Immature natural killer cell (primary cell): ENCODE data around the gene CLCN1. TPM values are rescaled to one million over a fixed set of nuclear protein-coding genes. Genes with fewer than 3 reads are reported as not detected.
A peak's percentile ranks its signal among the peaks of the same experiment; 100 is the strongest.

Experiments used
- DNase-seq, 3 donors: peaks; one replicate each; pipeline ENCODE4 v3.0.0; 2022; ENCODE audit warnings: mixed read lengths in 1 of 3
- H3K27ac Mint-ChIP-seq, 6 donors: one replicate each; pipeline ENCODE4 v1.8.0; 2020; ENCODE audit warnings: mixed read lengths in 6 of 6, mild to moderate bottlenecking in 5 of 6, inconsistent platforms in 4 of 6, moderate library complexity in 3 of 6
- H3K27me3 Mint-ChIP-seq, 3 donors: one replicate each; pipeline ENCODE4 v1.8.0; 2020 to 2021; ENCODE audit warnings: low read depth in 3 of 3, mild to moderate bottlenecking in 3 of 3, mixed read lengths in 3 of 3, moderate library complexity in 3 of 3, inconsistent platforms in 1 of 3
- H3K36me3 Mint-ChIP-seq, 3 donors: one replicate each; pipeline ENCODE4 v1.8.0; 2020; ENCODE audit warnings: mixed read lengths in 3 of 3, inconsistent platforms in 2 of 3, mild to moderate bottlenecking in 2 of 3
- H3K4me1 Mint-ChIP-seq, 2 donors: one replicate each; pipeline ENCODE4 v1.8.0; 2020; ENCODE audit warnings: inconsistent platforms in 2 of 2, mild to moderate bottlenecking in 2 of 2, mixed read lengths in 2 of 2, moderate library complexity in 1 of 2
- H3K4me3 Mint-ChIP-seq, 5 donors: one replicate each; pipeline ENCODE4 v1.8.0; 2020; ENCODE audit warnings: mild to moderate bottlenecking in 5 of 5, mixed read lengths in 5 of 5, inconsistent platforms in 3 of 5, moderate library complexity in 3 of 5
- H3K9me3 Mint-ChIP-seq, 6 donors: one replicate each; pipeline ENCODE4 v1.8.0; 2020; ENCODE audit warnings: mild to moderate bottlenecking in 6 of 6, mixed read lengths in 6 of 6, inconsistent platforms in 4 of 6, moderate library complexity in 3 of 6
- polyA plus RNA-seq, 3 donors: library from polyadenylated mRNA; unstranded; fragments of 300-500 nt; fragmentation: Illumina TruSeq; gene quantifications; one replicate each; pipeline ENCODE4 v1.2.3, GENCODE V29; 2021

CLCN1 gene
- polyA plus RNA-seq, 3 donors from 2014 or later: 0.07 TPM; not detected in 2

DNA sequence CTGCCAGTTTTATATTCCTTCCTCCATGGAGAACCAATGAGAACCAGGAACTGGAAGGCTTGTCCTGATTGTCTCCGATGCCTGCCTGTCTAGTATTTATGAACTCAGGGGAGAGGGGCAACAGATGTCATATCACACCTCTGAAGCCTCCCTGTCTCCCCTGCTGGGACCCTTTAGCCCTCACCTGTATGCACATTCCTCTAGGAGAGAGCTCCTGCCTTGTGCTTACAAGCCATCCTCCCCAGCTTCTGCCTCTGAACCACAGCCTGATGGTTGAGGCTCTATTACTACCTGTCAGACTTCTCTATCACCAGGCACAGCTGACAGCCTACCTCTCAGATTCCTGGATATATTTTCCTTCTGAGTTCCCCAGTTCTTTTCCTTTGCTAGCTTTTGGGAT lies 52.5 kb downstream of the CLCN1 start:
- Mint-ChIP-seq H3K4me1 (peaks cover 24 to 26% of the 10 kb centered on the region in 2 donors), H3K27me3 (peaks cover 4 to 15% (median 7%) of the 10 kb centered on the region in 3 donors), H3K27ac (peak overlapping the region in 1 of 6 donors; percentile 42), H3K9me3 (no peaks in the 10 kb centered on the region), H3K36me3 (no peaks in the 10 kb centered on the region), H3K4me3 (no peak overlapping the region)
- DNase-seq: no peak

DNA sequence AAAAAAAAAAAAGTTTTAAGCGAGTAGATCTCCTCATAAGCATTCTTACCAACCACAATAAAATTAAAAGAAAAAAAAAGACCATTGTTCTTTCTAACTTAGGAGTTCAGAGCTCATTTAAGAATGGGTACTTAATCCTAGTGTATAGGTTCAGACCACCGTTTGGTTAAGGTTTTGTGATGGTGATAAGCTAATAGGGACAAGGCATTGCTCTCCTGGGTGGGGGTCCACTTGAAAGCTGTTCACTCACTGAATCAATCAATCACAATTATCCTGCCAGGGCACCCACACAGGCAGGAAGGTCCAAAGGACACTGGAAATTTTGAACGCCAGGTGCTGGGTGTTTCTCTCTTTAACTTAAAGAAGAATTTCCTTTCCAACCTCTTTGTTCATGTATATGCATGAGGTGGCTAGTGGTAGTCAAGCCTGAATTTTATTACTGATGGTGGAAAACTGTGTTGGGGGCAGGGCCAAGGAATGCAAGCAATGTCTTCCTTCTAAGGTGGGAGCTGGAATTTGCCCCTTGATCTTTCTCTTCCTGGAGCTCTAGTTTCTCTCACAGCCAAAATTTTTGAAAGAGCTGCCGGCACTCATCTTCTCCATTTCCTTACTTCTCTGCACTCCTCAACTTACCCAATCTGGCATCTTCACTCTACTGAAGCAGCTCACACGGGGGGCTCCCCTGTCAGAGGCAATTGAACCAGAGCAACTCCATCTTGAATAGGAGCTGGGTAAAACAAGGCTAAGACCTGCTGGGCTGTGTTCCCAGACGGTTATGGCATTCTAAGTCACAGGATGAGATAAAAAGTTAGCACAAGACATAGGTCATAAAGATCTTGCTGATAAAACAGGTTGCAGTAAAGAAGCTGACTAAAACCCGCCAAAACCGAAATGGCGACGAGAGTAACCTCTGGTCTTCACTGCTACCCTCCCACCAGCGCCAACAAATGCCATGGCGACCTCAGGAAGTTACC lies 54.1 kb downstream of the CLCN1 start:
- peak overlapping the region in 1 of 6 donors; percentile 6 for H3K27ac Mint-ChIP-seq
- H3K4me3 Mint-ChIP-seq: no peak overlapping the region
- no peaks in the 10 kb centered on the region for H3K36me3 Mint-ChIP-seq
- DNase-seq: no peak
- peaks cover 2 to 6% (median 4%) of the 10 kb centered on the region in 3 donors for H3K27me3 Mint-ChIP-seq
- H3K4me1 Mint-ChIP-seq: peaks cover 38 to 40% of the 10 kb centered on the region in 2 donors
- H3K9me3 Mint-ChIP-seq: no peaks in the 10 kb centered on the region

- Mint-ChIP-seq H3K4me3 (peak overlapping the region; percentile 38 to 78 (median 59)), H3K27ac (peak overlapping the region; percentile 71 to 93 (median 90)), H3K4me1 (peaks cover 59 to 61% of the 10 kb centered on the region in 2 donors), H3K36me3 (no peaks in the 10 kb centered on the region), H3K9me3 (no peaks in the 10 kb centered on the region), H3K27me3 (peaks cover 4 to 7% (median 5%) of the 10 kb centered on the region in 3 donors)
- peak; percentile 43 to 69 (median 46) for DNase-seq
Observed at GRCh38 chr7:143372070-143372469, 56.2 kb downstream of the CLCN1 start.

- H3K36me3 Mint-ChIP-seq: no peaks in the 10 kb centered on the region
- no peaks in the 10 kb centered on the region for H3K9me3 Mint-ChIP-seq
- H3K4me1 Mint-ChIP-seq: peaks cover 68 to 70% of the 10 kb centered on the region in 2 donors
- H3K4me3 Mint-ChIP-seq: peak overlapping the region in 1 of 5 donors; percentile 3
- H3K27me3 Mint-ChIP-seq: peaks cover 3 to 7% (median 6%) of the 10 kb centered on the region in 3 donors
- DNase-seq: no peak
- peak overlapping the region; percentile 46 to 97 (median 97) for H3K27ac Mint-ChIP-seq
Observed at GRCh38 chr7:143373255-143373794, 57.4 kb downstream of the CLCN1 start.

- H3K27ac Mint-ChIP-seq: peak overlapping the region; percentile 81 to 97 (median 97)
- peaks cover 80 to 82% of the 10 kb centered on the region in 2 donors for H3K4me1 Mint-ChIP-seq
- H3K4me3 Mint-ChIP-seq: peak overlapping the region in 2 of 5 donors; percentile 48 to 54
- DNase-seq: no peak
- H3K9me3 Mint-ChIP-seq: no peaks in the 10 kb centered on the region
- H3K36me3 Mint-ChIP-seq: no peaks in the 10 kb centered on the region
- peaks cover 3 to 7% (median 6%) of the 10 kb centered on the region in 3 donors for H3K27me3 Mint-ChIP-seq
Observed at GRCh38 chr7:143374561-143374960, 58.6 kb downstream of the CLCN1 start.

- Mint-ChIP-seq H3K27ac (peak overlapping the region; percentile 81 to 97 (median 97)), H3K4me1 (peaks cover 84 to 88% of the 10 kb centered on the region in 2 donors), H3K27me3 (peaks cover 3 to 8% (median 7%) of the 10 kb centered on the region in 3 donors), H3K4me3 (peak overlapping the region; percentile 57 to 76 (median 66)), H3K36me3 (no peaks in the 10 kb centered on the region), H3K9me3 (no peaks in the 10 kb centered on the region)
- peak; percentile 70 to 79 (median 73) for DNase-seq
Observed at GRCh38 chr7:143375298-143376034, 59.6 kb downstream of the CLCN1 start.

DNA sequence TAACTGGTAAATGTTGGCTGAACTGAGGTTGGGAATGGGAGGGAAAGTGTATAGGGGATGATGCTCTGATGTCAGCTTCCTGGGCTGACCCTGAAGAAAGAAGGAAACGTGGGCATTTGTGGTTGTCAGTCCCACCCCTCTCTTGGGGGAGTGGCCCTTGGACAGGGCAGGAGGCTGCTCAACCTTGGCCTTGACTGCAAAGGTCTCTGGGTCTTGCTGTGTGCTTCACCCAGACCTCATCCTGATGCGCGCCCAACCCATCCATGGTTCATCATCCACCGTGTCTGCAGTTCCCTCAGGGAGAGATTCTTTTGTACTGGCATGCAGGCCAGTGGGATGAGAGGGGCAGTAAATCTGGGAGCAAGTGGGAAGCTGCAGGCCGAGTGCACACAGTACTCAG lies 60.5 kb downstream of the CLCN1 start:
- Mint-ChIP-seq H3K4me3 (peak overlapping the region; percentile 57 to 76 (median 66)), H3K27me3 (peaks cover 3 to 8% (median 7%) of the 10 kb centered on the region in 3 donors)

DNA sequence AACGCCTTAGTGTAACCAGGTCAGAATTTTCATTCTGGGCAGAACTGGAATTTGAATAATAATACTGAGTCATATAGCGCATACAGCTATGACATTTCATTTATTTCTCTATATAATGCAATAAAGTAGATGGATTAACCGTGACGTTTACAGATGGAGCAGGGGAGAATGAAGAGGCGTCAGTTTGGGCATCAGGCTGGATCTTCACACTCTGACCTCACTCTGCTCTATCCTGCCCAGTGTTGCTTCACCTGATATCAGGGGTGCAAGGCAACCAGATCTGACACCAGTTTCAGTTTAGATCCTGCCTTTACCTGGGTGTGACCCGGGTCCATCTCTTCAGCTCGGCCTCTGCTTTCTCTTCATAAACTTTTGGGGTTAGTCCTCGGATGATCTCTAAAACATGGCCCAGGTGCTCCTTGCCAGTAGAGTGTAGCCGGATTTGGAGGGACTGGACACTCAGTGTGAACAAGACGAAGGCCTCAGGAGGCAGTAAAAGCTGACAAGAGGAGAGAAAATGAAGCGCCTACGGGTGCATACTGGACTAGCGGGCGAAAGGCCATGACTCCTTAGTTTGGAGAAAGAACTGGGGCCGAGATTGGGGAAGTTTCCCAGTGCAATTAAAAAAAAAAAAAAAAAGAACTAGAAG lies 63.8 kb downstream of the CLCN1 start:
- H3K27me3 Mint-ChIP-seq: peaks cover 3 to 12% (median 6%) of the 10 kb centered on the region in 3 donors
- H3K9me3 Mint-ChIP-seq: no peaks in the 10 kb centered on the region
- peak overlapping the region; percentile 90 to 98 (median 96) for H3K27ac Mint-ChIP-seq
- peak overlapping the region; percentile 86 to 99 (median 90) for H3K4me3 Mint-ChIP-seq
- peak; percentile 34 to 45 (median 44) for DNase-seq
- peaks cover 49 to 52% of the 10 kb centered on the region in 2 donors for H3K4me1 Mint-ChIP-seq
- H3K36me3 Mint-ChIP-seq: no peaks in the 10 kb centered on the region

More for the DNA sequence above, 60.5 kb downstream of the CLCN1 start:
- Mint-ChIP-seq H3K4me1 (peaks cover 79 to 81% of the 10 kb centered on the region in 2 donors), H3K9me3 (no peaks in the 10 kb centered on the region), H3K27ac (peak overlapping the region; percentile 81 to 97 (median 97)), H3K36me3 (no peaks in the 10 kb centered on the region)
- DNase-seq: no peak

DNA sequence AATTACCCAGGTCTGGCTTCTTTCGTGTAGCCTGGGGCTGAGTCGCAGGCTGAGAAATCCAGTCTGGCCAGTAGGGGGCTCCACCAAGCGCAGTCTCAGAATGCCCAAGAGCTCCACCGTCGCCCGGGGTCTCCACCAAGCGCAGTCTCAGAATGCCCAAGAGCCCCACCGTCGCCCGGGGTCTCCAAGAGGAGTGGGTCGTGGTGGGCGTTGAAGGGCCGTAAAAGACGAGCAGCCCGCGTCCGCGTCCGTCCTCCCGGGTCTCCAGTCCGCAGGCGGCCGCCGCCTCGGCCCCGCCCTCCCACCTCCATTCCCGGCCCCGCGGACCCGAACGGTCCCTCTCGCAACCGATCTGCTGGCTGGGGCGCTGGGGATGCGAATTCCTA lies 64.3 kb downstream of the CLCN1 start:
- peaks cover 3 to 12% (median 6%) of the 10 kb centered on the region in 3 donors for H3K27me3 Mint-ChIP-seq
- no peaks in the 10 kb centered on the region for H3K36me3 Mint-ChIP-seq
- H3K9me3 Mint-ChIP-seq: no peaks in the 10 kb centered on the region
- peak overlapping the region; percentile 90 to 98 (median 96) for H3K27ac Mint-ChIP-seq
- DNase-seq: peak; percentile 79 to 81 (median 80)
- peak overlapping the region; percentile 86 to 99 (median 90) for H3K4me3 Mint-ChIP-seq
- H3K4me1 Mint-ChIP-seq: peaks cover 44 to 47% of the 10 kb centered on the region in 2 donors

- Mint-ChIP-seq H3K4me3 (peak within 1 kb of the TSS; percentile 86 to 99 (median 90)), H3K9me3 (no peaks in the 10 kb centered on the region), H3K27me3 (peaks cover 3 to 12% (median 6%) of the 10 kb centered on the region in 3 donors), H3K4me1 (peaks cover 38 to 41% of the 10 kb centered on the region in 2 donors), H3K27ac (peak within 1 kb of the TSS; percentile 90 to 98 (median 96)), H3K36me3 (no peaks in the 10 kb centered on the region)
- DNase-seq: peak; percentile 85 to 87 (median 86)
Observed at GRCh38 chr7:143380646-143381426, 64.9 kb downstream of the CLCN1 start, which contains the start of gene ZYX. ZYX (plus strand) TSS chr7:143381345; CDS start chr7:143381572, 227 bp downstream.

GRCh38 chr7:143381427-143382125 lies 65.7 kb downstream of the CLCN1 start:
- Mint-ChIP-seq H3K27me3 (peaks cover 2 to 12% (median 3%) of the 10 kb centered on the region in 3 donors), H3K27ac (peak overlapping the region in 3 of 6 donors; percentile 35 to 44 (median 36)), H3K36me3 (no peaks in the 10 kb centered on the region), H3K4me3 (peak overlapping the region in 3 of 5 donors; percentile 48 to 74 (median 53)), H3K9me3 (no peaks in the 10 kb centered on the region), H3K4me1 (peaks cover 31 to 34% of the 10 kb centered on the region in 2 donors)
- DNase-seq: no peak
